Measurements from ENCODE around the gene GULP1. TPM values are rescaled to one million over a fixed set of nuclear protein-coding genes. Genes with fewer than 3 reads are reported as not detected.
A peak's percentile ranks its signal among the peaks of the same experiment; 100 is the strongest.

GULP1 gene
- total RNA-seq, 1 donor from 2014 or later = 49.0 TPM

- Mint-ChIP-seq H3K4me1 (ENCODE audit: unreplicated experiment) (peaks cover 28% of the 10 kb centered on the region), H3K27ac (no peak overlapping the region), H3K36me3 (peaks cover 5% of the 10 kb centered on the region), H3K27me3 (no peaks in the 10 kb centered on the region), H3K4me3 (no peak overlapping the region), H3K9me3 (no peaks in the 10 kb centered on the region)
- TF ChIP-seq, protein P1, sequence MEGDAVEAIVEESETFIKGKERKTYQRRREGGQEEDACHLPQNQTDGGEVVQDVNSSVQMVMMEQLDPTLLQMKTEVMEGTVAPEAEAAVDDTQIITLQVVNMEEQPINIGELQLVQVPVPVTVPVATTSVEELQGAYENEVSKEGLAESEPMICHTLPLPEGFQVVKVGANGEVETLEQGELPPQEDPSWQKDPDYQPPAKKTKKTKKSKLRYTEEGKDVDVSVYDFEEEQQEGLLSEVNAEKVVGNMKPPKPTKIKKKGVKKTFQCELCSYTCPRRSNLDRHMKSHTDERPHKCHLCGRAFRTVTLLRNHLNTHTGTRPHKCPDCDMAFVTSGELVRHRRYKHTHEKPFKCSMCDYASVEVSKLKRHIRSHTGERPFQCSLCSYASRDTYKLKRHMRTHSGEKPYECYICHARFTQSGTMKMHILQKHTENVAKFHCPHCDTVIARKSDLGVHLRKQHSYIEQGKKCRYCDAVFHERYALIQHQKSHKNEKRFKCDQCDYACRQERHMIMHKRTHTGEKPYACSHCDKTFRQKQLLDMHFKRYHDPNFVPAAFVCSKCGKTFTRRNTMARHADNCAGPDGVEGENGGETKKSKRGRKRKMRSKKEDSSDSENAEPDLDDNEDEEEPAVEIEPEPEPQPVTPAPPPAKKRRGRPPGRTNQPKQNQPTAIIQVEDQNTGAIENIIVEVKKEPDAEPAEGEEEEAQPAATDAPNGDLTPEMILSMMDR (conservative IDR thresholded peaks at IDR 0.05) = no peak
- DNase-seq (ENCODE audit: extremely low spot score, unreplicated experiment) = no peak
Observed at GRCh38 chr2:188332619-188333018, 40.9 kb downstream of the GULP1 start.

GRCh38 chr2:188333751-188334524 lies 42.3 kb downstream of the GULP1 start:
- DNase-seq (ENCODE audit: extremely low spot score, unreplicated experiment) = no peak
- H3K36me3 Mint-ChIP-seq = peaks cover 5% of the 10 kb centered on the region
- no peaks in the 10 kb centered on the region for H3K9me3 Mint-ChIP-seq
- H3K27me3 Mint-ChIP-seq = no peaks in the 10 kb centered on the region
- TF ChIP-seq, protein P1 (conservative IDR thresholded peaks at IDR 0.05) = no peak
- H3K27ac Mint-ChIP-seq = peak overlapping the region; percentile 1
- H3K4me1 Mint-ChIP-seq (ENCODE audit: unreplicated experiment) = peaks cover 28% of the 10 kb centered on the region
- no peak overlapping the region for H3K4me3 Mint-ChIP-seq

- Mint-ChIP-seq H3K4me3 (no peak overlapping the region), H3K27ac (no peak overlapping the region), H3K36me3 (peaks cover 12% of the 10 kb centered on the region), H3K27me3 (no peaks in the 10 kb centered on the region), H3K9me3 (no peaks in the 10 kb centered on the region), H3K4me1 (ENCODE audit: unreplicated experiment) (peaks cover 17% of the 10 kb centered on the region)
- no peak for DNase-seq (ENCODE audit: extremely low spot score, unreplicated experiment)
- TF ChIP-seq, protein P1 (conservative IDR thresholded peaks at IDR 0.05) = no peak
Observed at GRCh38 chr2:188338463-188338862, 46.8 kb downstream of the GULP1 start.

- TF ChIP-seq, protein P1 (conservative IDR thresholded peaks at IDR 0.05) = no peak
- Mint-ChIP-seq H3K27me3 (no peaks in the 10 kb centered on the region), H3K36me3 (peaks cover 16% of the 10 kb centered on the region), H3K9me3 (no peaks in the 10 kb centered on the region), H3K4me1 (ENCODE audit: unreplicated experiment) (peaks cover 15% of the 10 kb centered on the region), H3K27ac (no peak overlapping the region), H3K4me3 (no peak overlapping the region)
- DNase-seq (ENCODE audit: extremely low spot score, unreplicated experiment) = no peak
Observed at GRCh38 chr2:188340257-188340656, 48.6 kb downstream of the GULP1 start.

DNA sequence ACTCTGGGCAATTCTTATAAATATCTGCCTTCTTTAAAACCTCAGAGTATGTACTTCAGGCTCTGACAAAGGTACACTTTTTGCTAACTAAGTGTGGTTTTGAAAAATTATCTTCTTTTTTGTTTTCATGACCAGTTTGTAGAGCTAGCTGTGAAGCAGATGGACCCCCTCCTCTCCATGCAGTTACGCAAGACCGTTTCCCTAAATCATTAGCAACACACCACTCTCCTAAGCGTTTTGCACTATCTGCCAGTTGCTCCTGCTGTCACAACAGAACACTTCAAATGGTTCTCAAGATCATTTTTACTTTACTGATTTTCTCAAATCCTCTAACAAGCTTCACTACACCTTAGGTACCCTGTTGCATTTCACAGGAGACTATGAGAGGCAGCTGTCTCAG lies 53.3 kb downstream of the GULP1 start:
- H3K27me3 Mint-ChIP-seq = no peaks in the 10 kb centered on the region
- H3K4me1 Mint-ChIP-seq (ENCODE audit: unreplicated experiment) = peaks cover 19% of the 10 kb centered on the region
- TF ChIP-seq, protein P1 (conservative IDR thresholded peaks at IDR 0.05) = no peak
- H3K9me3 Mint-ChIP-seq = no peaks in the 10 kb centered on the region
- H3K36me3 Mint-ChIP-seq = peaks cover 8% of the 10 kb centered on the region
- DNase-seq (ENCODE audit: extremely low spot score, unreplicated experiment) = no peak
- no peak overlapping the region for H3K4me3 Mint-ChIP-seq
- no peak overlapping the region for H3K27ac Mint-ChIP-seq

Measured in type B pancreatic cell (in vitro differentiated cells).